Fibroblast of lung (primary cell): ENCODE measurements around the gene SMIM9. TPM values are rescaled to one million over a fixed set of nuclear protein-coding genes. Genes with fewer than 3 reads are reported as not detected.
"Not testable (repeated sequence)": the region's sequence is repeated elsewhere in the genome, so short reads cannot be mapped to it uniquely, and the experiment has no call there.

Experiments used
- DNase-seq, 2 donors: peaks; one replicate each; pipeline versions ENCODE4 v3.0.0 to v3.0.0-alpha.2; 2010; ENCODE audit warnings: low read depth in 2 of 2
- H2AFZ ChIP-seq: 2 replicates; pipeline ENCODE4 v1.5.1; 2012; ENCODE audit warnings: low read length, control low read depth, inconsistent platforms
- H3K27ac ChIP-seq: 2 replicates; pipeline ENCODE4 v1.5.1; 2011; ENCODE audit warnings: low read length, control low read depth; ENCODE audit not compliant: insufficient read depth
- H3K27me3 ChIP-seq: 2 replicates; pipeline ENCODE4 v1.5.1; 2011; ENCODE audit warnings: mild to moderate bottlenecking, low read length; ENCODE audit not compliant: control insufficient read depth, insufficient read depth
- H3K36me3 ChIP-seq: 2 replicates; pipeline ENCODE4 v1.5.1; 2011; ENCODE audit warnings: low read length; ENCODE audit not compliant: control insufficient read depth, insufficient read depth
- H3K4me1 ChIP-seq: 2 replicates; pipeline ENCODE4 v1.5.1; 2011; ENCODE audit warnings: low read length; ENCODE audit not compliant: control insufficient read depth, insufficient read depth; ENCODE audit errors: extremely low read depth
- H3K4me2 ChIP-seq: 2 replicates; pipeline ENCODE4 v1.5.1; 2011; ENCODE audit warnings: low read length, control low read depth; ENCODE audit not compliant: insufficient read depth; ENCODE audit errors: extremely low read depth
- H3K4me3 ChIP-seq, 4 experiments: fragments of 200-600 bp in 1 of 4; sonication (generic) in 1 of 4; replicated peaks in 1 of 4; 2 replicates each; pipeline ENCODE4 v1.5.1; 2011 to 2016; ENCODE audit warnings: low read length in 4 of 4, low read depth in 3 of 4, mild to moderate bottlenecking in 3 of 4, control low read depth in 2 of 4, inconsistent platforms in 1 of 4, mixed read lengths in 1 of 4; ENCODE audit not compliant: insufficient read depth in 1 of 4; ENCODE audit errors: control extremely low read depth in 1 of 4
- H3K79me2 ChIP-seq: 2 replicates; pipeline ENCODE4 v1.5.1; 2012; ENCODE audit warnings: mild to moderate bottlenecking, low read length, inconsistent platforms; ENCODE audit not compliant: control insufficient read depth, insufficient read depth
- H3K9ac ChIP-seq: 2 replicates; pipeline ENCODE4 v1.5.1; 2011; ENCODE audit warnings: mild to moderate bottlenecking, low read length, control low read depth; ENCODE audit not compliant: insufficient read depth
- H3K9me3 ChIP-seq: 2 replicates; pipeline ENCODE4 v1.5.1; 2012; ENCODE audit warnings: low read depth, low read length; ENCODE audit not compliant: control insufficient read depth, insufficient read depth
- H4K20me1 ChIP-seq: 2 replicates; pipeline ENCODE4 v1.5.1; 2011; ENCODE audit warnings: low read length; ENCODE audit not compliant: control insufficient read depth, insufficient read depth; ENCODE audit errors: extremely low read depth
- CTCF ChIP-seq, 2 donors: IDR thresholded peaks in 1 of 2; conservative IDR thresholded peaks in 1 of 2; 1 replicate in 1 of 2; 2 replicates in 1 of 2; pipeline ENCODE4 v1.5.1; 2011 to 2012; ENCODE audit warnings: low read length in 2 of 2, control low read depth in 1 of 2, inconsistent platforms in 1 of 2, low read depth in 1 of 2, mild to moderate bottlenecking in 1 of 2
- EZH2 ChIP-seq: IDR thresholded peaks from 2 replicates; pipeline ENCODE4 v1.5.1; 2012; ENCODE audit warnings: low read length, control low read depth, mild to moderate bottlenecking; ENCODE audit errors: missing control alignments
- polyA plus RNA-seq, 2 donors: library from polyadenylated mRNA; depleted of rRNA in 1 of 2; stranded (reverse) in 1 of 2; unstranded in 1 of 2; fragments of >200 nt; gene quantifications; 2 replicates each; pipeline ENCODE4 v1.2.1, GENCODE V29; 2011 to 2012; ENCODE audit warnings: missing spikeins in 1 of 2
- total RNA-seq: library from RNA; depleted of rRNA; stranded (reverse); fragments of >200 nt; gene quantifications from 2 replicates; pipeline ENCODE4 v1.2.1, GENCODE V29; 2014

SMIM9 gene
- total and polyA plus RNA-seq, 2 donors (not counting 1 experiment from before 2014, with no cell fraction given) = not detected

- H3K36me3 ChIP-seq = no peaks in the 10 kb centered on the region
- no peak overlapping the region for H3K27ac ChIP-seq
- H3K4me3 ChIP-seq = no peak overlapping the region
- no peak overlapping the region for H3K4me2 ChIP-seq
- no peaks in the 10 kb centered on the region for H3K4me1 ChIP-seq
- no peak overlapping the region for H2AFZ ChIP-seq
- no peak for DNase-seq
- H3K27me3 ChIP-seq = no peaks in the 10 kb centered on the region
- TF ChIP-seq CTCF (conservative IDR thresholded peaks at IDR 0.05 in 1 of 2, IDR thresholded peaks at IDR 0.05 in 1 of 2; ENCODE audit: low read depth in 1 of 2, low read length in 2 of 2) (no peak), EZH2 (no peak)
- H4K20me1 ChIP-seq = no peaks in the 10 kb centered on the region
- no peak overlapping the region for H3K9ac ChIP-seq
- H3K9me3 ChIP-seq = no peaks in the 10 kb centered on the region
- no peaks in the 10 kb centered on the region for H3K79me2 ChIP-seq
Observed at GRCh38 chrX:154829134-154829533, 5.3 kb downstream of the SMIM9 start.

- H3K9ac ChIP-seq = no peak overlapping the region
- no peak overlapping the region for H3K27ac ChIP-seq
- H3K4me2 ChIP-seq = no peak overlapping the region
- no peaks in the 10 kb centered on the region for H4K20me1 ChIP-seq
- no peaks in the 10 kb centered on the region for H3K79me2 ChIP-seq
- no peak overlapping the region for H3K4me3 ChIP-seq
- no peaks in the 10 kb centered on the region for H3K4me1 ChIP-seq
- no peaks in the 10 kb centered on the region for H3K36me3 ChIP-seq
- TF ChIP-seq CTCF (conservative IDR thresholded peaks at IDR 0.05 in 1 of 2, IDR thresholded peaks at IDR 0.05 in 1 of 2; ENCODE audit: low read depth in 1 of 2, low read length in 2 of 2) = no peak
- TF ChIP-seq EZH2 = no peak
- H3K9me3 ChIP-seq = no peaks in the 10 kb centered on the region
- H2AFZ ChIP-seq = no peak overlapping the region
- no peaks in the 10 kb centered on the region for H3K27me3 ChIP-seq
- no peak for DNase-seq
Observed at GRCh38 chrX:154828016-154828408, 6.5 kb downstream of the SMIM9 start.

GRCh38 chrX:154827194-154828015, 7.1 kb downstream of the SMIM9 start:
- TF ChIP-seq CTCF (conservative IDR thresholded peaks at IDR 0.05 in 1 of 2, IDR thresholded peaks at IDR 0.05 in 1 of 2; ENCODE audit: low read depth in 1 of 2, low read length in 2 of 2) = no peak
- TF ChIP-seq EZH2 = no peak
- H3K4me3 ChIP-seq = no peak overlapping the region
- peak in 1 of 2 donors; percentile 6 for DNase-seq
- H3K9me3 ChIP-seq = no peaks in the 10 kb centered on the region
- H3K4me1 ChIP-seq = no peaks in the 10 kb centered on the region
- no peaks in the 10 kb centered on the region for H3K79me2 ChIP-seq
- no peaks in the 10 kb centered on the region for H3K36me3 ChIP-seq
- no peak overlapping the region for H3K27ac ChIP-seq
- H3K27me3 ChIP-seq = no peaks in the 10 kb centered on the region
- no peak overlapping the region for H3K9ac ChIP-seq
- H4K20me1 ChIP-seq = no peaks in the 10 kb centered on the region
- H2AFZ ChIP-seq = no peak overlapping the region
- no peak overlapping the region for H3K4me2 ChIP-seq

- H3K36me3 ChIP-seq, H4K20me1 ChIP-seq, H3K27me3 ChIP-seq, H3K27ac ChIP-seq, DNase-seq, H3K79me2 ChIP-seq, H3K4me3 ChIP-seq, H3K4me2 ChIP-seq, H3K4me1 ChIP-seq, H3K9ac ChIP-seq, H3K9me3 ChIP-seq, H2AFZ ChIP-seq: not testable (repeated sequence)
Observed at GRCh38 chrX:154825586-154825985, 8.9 kb downstream of the SMIM9 start.
